Left ventricle myocardium inferior (tissue), 1 donor: ENCODE data around the gene ABCG5. TPM values are rescaled to one million over a fixed set of nuclear protein-coding genes. Genes with fewer than 3 reads are reported as not detected.

ENCODE experiments used
- DNase-seq: peaks from one replicate; pipeline ENCODE4 v3.0.0-alpha.2; 2020
- H3K27ac ChIP-seq: fragments of 200-600 bp; replicated peaks from 2 replicates; pipeline ENCODE4 v1.8.0; 2021
- H3K27me3 ChIP-seq: fragments of 200-600 bp; 2 replicates; pipeline ENCODE4 v1.8.0; 2021; ENCODE audit warnings: low read depth
- H3K36me3 ChIP-seq: fragments of 200-600 bp; 2 replicates; pipeline ENCODE4 v1.8.0; 2021
- H3K4me1 ChIP-seq: fragments of 200-600 bp; 2 replicates; pipeline ENCODE4 v1.8.0; 2021
- H3K4me3 ChIP-seq: fragments of 200-600 bp; 2 replicates; pipeline ENCODE4 v1.8.0; 2021; ENCODE audit warnings: mild to moderate bottlenecking, moderate library complexity
- H3K9me3 ChIP-seq: fragments of 200-600 bp; replicated peaks from 2 replicates; pipeline ENCODE4 v1.8.0; 2021
- intact Hi-C: fragments of 100-400 bp; cut with micrococcal nuclease; formaldehyde crosslinking; loops from one replicate; pipeline ENCODE4 v1.11.0; 2022
- long read RNA-seq: library from polyadenylated mRNA; unstranded; transcript quantifications from one replicate; pipeline ENCODE4 v2.0.0, GENCODE V29; 2021
- total RNA-seq: library from RNA; stranded (reverse); fragmentation: NEBNext Ultra II Directional; extraction: Animal tissue kit (Norgen Biotek cat#: 25700); gene quantifications from one replicate; pipeline ENCODE4 v1.2.1, GENCODE V29; 2021
- TF ChIP-seq, protein P1 (sequence below): fragments of 200-600 bp; IDR thresholded peaks from 2 replicates; pipeline ENCODE4 v1.8.0; 2021; ENCODE audit warnings: antibody characterized with exemption, mild to moderate bottlenecking, borderline replicate concordance
- donor health status: DM: no; HTN: yes; CAD: no; lungs with severe emphysema.

ABCG5 gene
- not detected for total RNA-seq
- long read RNA-seq = 0 reads

DNA sequence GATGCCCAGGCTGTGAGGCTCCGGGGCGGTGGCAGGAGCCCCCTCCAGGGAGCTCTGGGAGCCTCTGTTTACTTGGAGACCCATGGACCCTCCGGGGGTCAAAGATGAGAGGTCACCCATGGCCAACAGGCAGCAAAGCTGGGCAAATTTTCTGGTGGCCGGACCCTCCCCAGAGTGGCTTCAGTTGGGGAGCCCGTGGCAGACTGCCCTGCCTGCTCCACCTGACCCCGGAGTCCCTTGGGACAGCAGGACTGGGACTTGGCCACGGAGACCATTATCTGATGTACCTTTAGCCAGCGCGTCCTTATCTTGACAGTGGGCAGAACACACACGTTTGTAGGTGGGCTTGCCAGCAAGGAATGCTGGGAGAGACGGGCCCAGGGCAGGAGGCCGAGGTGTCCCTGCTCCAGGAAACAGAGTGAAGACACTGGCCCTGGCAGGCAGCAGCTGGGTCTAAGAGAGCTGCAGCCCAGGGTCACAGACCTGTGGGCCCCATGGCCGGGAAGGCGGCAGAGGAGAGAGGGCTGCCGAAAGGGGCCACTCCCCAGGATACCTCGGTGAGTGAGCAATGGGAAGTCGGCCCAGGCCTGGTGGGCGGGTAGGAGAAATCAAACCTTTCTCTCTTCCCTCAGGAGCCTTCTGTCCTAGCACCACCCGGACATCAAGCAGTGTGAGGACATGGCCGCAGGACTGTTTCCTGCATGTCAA lies at the start of gene ABCG5, which contains the start of gene ABCG8:
Gene ABCG5 (minus strand): TSS at position 280 of the 708 bp plus-strand sequence. CDS start 160 bp downstream, at position 120.
Gene ABCG8 (plus strand): TSS at position 412 of the 708 bp plus-strand sequence. CDS start 83 bp downstream, at position 495.
- Histone ChIP-seq H3K27me3 (peaks cover 52% of the 10 kb centered on the region), H3K36me3 (no peaks in the 10 kb centered on the region), H3K27ac (no peak within 1 kb of the TSS), H3K4me3 (no peak within 1 kb of the TSS), H3K9me3 (no peaks in the 10 kb centered on the region), H3K4me1 (no peaks in the 10 kb centered on the region)
- DNase-seq = no peak
- intact Hi-C loops = no loop called here
- TF ChIP-seq, protein P1, sequence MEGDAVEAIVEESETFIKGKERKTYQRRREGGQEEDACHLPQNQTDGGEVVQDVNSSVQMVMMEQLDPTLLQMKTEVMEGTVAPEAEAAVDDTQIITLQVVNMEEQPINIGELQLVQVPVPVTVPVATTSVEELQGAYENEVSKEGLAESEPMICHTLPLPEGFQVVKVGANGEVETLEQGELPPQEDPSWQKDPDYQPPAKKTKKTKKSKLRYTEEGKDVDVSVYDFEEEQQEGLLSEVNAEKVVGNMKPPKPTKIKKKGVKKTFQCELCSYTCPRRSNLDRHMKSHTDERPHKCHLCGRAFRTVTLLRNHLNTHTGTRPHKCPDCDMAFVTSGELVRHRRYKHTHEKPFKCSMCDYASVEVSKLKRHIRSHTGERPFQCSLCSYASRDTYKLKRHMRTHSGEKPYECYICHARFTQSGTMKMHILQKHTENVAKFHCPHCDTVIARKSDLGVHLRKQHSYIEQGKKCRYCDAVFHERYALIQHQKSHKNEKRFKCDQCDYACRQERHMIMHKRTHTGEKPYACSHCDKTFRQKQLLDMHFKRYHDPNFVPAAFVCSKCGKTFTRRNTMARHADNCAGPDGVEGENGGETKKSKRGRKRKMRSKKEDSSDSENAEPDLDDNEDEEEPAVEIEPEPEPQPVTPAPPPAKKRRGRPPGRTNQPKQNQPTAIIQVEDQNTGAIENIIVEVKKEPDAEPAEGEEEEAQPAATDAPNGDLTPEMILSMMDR = no peak

DNA sequence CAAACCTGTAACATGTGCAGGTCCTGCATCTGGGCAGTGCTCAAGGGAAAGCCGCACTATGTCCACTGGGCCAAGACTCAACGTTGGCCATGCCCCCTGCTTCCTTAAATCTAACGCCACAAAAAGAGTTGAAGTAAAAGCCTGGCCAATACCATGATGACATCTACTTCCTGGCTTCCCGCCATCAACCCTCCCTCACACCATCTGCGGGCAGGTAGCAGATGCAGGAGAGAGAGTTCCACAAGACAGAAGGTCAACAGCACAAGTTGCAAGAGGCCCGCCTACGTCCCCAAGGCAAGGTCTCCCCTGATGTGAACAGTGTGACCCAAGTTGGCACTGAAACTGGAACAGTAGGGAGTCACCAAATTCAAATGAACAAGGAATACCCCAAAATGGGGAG lies 48.5 kb upstream of the ABCG5 start:
- no peaks in the 10 kb centered on the region for H3K9me3 ChIP-seq
- intact Hi-C loops = no loop called here
- H3K27me3 ChIP-seq = no peaks in the 10 kb centered on the region
- H3K4me1 ChIP-seq = peaks cover 6% of the 10 kb centered on the region
- H3K36me3 ChIP-seq = peaks cover 61% of the 10 kb centered on the region
- TF ChIP-seq, protein P1 = no peak
- no peak overlapping the region for H3K4me3 ChIP-seq
- DNase-seq = no peak
- H3K27ac ChIP-seq = no peak overlapping the region

DNA sequence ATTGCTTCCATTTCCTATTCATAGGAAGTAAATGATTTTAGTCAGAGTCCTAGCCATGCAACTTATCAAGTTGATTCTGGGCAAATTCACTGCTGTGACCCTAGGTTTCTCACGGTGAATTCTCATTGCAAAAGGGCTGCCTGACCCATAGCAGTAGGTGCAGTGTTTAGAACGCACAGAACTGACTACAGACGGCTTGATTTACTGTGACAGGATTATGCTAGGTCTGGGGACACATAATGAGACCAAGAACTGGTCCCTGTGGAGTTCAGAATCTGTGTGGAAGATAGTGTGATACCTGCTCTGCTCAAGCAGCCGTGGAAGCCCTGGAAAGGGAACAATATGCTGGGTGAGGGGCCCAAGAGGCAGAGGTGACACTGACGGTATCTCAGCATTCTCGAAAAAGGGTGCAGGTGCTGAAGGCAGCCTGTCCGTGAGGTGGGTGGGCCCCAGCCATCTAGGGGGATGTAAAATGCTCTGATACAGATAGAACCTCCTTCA lies 46.5 kb upstream of the ABCG5 start:
- H3K9me3 ChIP-seq = no peaks in the 10 kb centered on the region
- H3K36me3 ChIP-seq = peaks cover 43% of the 10 kb centered on the region
- no peak overlapping the region for H3K27ac ChIP-seq
- no peak overlapping the region for H3K4me3 ChIP-seq
- no peaks in the 10 kb centered on the region for H3K27me3 ChIP-seq
- TF ChIP-seq, protein P1 = no peak
- DNase-seq = no peak
- intact Hi-C loops = no loop called here
- peaks cover 6% of the 10 kb centered on the region for H3K4me1 ChIP-seq

DNA sequence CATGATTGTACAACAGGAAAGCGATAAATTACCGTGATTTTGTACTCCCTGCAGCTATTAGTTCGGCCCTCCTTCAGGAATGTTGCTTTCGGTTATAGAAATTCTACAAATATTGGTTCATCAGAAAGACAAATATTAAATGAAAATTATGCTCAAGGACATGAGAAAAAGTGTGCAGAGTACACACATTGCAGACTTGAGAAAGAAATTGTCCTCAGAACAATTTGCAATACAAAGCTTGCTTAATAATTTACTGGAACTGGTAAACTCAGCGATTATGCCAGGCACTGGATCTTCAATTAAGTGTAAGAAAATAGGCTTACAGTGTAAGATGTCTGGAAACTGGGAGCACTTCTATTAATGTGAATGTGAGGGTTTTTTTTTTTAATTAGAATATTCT lies 46.0 kb upstream of the ABCG5 start:
- Histone ChIP-seq H3K27me3 (no peaks in the 10 kb centered on the region), H3K36me3 (peaks cover 38% of the 10 kb centered on the region), H3K4me1 (peaks cover 6% of the 10 kb centered on the region), H3K4me3 (no peak overlapping the region), H3K27ac (no peak overlapping the region), H3K9me3 (no peaks in the 10 kb centered on the region)
- intact Hi-C loops = no loop called here
- no peak for DNase-seq
- TF ChIP-seq, protein P1 = no peak

DNA sequence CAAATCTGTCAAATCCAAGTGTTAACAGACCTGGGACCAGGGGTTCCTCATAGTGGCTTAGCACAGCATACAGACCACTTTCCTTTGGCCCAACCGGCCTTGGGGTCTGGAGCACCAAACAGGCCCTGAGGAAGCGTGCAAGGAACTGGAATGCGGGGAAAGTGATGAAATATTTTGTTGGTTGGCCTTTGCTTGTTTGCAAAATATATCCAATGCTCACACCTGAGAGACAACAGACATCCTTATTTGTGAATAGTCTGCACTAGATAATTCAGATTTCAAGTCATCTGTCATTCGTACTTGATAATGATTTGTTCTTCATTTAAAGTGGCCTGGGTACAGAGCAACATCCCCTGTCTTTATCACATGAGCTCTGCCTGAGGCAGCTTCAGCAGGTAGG lies 43.7 kb upstream of the ABCG5 start:
- Histone ChIP-seq H3K27me3 (peaks cover 5% of the 10 kb centered on the region), H3K36me3 (peaks cover 14% of the 10 kb centered on the region), H3K27ac (no peak overlapping the region), H3K4me3 (no peak overlapping the region), H3K9me3 (no peaks in the 10 kb centered on the region), H3K4me1 (peaks cover 6% of the 10 kb centered on the region)
- TF ChIP-seq, protein P1 = no peak
- intact Hi-C loops = no loop called here
- DNase-seq = no peak
